Stimulated activated CD4-positive, alpha-beta T cell treated with anti-CD3 and anti-CD28 coated beads, Interleukin-4, amount 100 ng/mL, for 48 hours (primary cell): ENCODE results near the gene MYO5A.

Experiments
- DNase-seq, 2 donors: peaks; one replicate each; pipeline ENCODE4 v3.0.0-alpha.2; 2020; ENCODE audit warnings: low read depth in 2 of 2

MYO5A gene

DNA sequence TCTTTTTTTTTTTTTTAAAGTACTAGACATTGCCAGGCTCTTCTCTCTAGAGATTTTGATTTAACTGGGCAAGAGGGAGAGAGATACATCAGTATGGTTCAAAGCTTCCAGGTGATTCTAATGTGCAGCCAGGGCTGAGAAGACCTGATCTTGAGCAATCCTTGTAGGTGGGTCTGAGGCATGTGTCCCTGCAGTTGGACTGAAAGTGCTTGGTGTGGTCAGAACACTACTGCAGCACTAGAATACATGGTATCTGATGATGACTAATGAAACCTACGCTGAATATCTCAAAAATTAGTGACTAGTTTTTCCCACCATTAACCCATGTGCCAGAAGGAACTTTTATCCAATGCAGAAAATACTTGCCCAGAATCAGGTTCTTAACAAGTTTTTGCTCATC lies 198.7 kb downstream of the MYO5A start:
- DNase-seq = no peak

DNA sequence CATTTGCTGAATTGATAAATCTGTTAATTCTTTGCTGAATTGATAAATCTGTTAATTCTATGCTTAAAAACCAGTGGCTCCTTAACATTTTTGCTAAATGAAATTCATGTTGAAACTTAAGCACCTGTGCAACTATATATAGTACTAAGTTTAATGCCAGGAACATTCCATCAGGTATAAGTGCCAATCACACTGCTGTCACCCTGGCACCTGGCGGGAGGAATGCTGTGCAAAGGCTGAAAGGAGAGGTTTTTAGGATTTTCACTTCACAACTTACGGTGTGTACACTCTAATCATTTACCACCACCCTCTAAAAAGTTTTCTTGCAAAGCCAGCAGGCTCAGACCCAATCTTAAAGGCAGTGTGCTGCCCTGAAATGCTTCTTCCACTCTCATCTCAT lies 199.5 kb downstream of the MYO5A start:
- DNase-seq = no peak

DNA sequence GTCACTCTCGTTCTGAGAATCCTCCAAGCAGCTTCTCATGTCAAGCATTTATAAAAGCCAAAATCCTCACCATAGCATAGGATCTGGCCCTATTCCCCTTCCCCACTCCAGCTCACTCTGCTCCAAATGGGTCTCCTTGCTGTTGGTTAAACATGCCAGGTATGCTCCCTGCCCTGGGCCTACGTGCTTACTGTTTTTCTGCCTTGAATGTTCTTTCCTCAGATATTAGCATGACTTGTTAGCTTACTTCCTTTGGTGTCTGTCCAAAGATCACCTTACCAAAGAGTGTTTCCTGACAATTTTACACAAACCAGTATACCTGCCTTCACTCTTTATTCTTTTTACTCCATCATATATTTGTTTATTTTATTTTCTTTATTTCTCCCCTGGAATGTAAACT lies 200.0 kb downstream of the MYO5A start:
- DNase-seq = no peak

DNA sequence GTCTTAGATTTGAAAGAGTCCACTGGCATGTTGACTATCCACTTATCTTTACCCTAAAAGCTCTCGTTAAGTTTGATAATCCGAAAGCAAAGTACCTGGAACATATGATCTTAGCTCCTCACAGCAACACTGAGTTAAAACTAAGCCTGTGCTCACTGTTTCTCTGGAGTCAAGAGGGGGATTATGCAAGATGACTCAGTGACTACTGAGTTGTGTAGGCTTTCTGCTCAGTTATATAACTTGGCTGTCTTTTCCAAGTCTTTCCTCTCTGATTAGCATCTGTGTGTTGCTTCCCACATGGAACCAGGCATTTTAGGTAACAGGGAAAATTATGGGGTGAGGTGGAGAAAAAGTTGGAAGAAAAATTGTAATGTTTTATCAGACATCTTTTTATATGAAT lies 201.9 kb downstream of the MYO5A start:
- DNase-seq = no peak

DNA sequence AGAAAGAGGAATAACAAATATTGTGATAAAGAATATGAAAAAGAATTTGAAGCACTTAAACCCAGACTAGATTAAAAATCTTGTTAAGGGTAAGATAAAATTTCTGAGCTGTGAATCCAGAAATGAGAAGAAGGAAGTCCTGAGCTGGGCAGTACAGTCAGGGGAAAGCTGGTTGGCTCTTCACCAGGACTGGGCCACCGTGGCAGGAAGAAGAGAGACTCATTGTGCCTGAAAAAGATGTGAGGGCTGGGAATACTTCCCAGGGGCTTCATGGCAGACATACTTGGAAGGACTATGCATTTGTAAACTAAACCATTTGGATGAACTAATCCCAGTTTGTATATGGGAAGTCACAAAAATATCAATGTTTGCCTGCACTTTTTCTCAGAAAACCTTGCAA lies 204.6 kb downstream of the MYO5A start:
- DNase-seq = no peak

DNA sequence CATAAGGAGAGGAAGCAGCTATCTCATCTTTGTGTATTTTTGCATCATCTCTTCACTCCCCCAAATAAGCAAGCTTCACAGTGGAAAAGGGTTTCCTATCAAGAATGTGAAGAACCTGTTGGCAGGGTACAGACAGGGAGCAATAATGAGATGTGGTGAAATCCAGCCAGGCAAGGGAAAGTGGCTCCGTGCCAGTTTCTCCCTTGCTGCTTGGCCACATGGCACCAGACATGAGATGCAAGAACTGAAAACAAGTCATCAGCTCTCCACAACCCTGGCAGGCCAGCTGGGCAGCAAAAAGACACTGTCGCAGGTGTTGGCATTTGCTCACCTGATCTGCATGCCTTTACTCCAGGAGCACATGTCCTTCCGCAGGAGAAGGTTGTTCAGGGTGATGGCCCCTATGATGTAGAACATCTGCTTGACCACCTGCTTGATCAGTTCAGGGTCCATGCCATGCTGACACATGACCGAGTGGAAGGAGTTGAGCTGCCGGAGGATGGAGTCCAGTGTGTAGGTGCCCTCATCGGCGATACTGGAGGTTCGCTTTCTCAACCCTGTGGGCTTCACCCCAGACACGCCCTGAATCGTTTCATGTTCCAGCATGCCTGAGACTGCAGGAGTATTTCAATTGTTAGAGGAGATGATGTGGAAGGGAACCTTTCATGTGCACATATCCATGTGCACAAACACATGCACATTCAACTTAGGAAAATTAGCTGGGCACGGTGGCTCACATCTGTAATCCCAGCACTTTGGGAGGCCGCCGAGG lies 209.8 kb downstream of the MYO5A start:
- no peak for DNase-seq

DNA sequence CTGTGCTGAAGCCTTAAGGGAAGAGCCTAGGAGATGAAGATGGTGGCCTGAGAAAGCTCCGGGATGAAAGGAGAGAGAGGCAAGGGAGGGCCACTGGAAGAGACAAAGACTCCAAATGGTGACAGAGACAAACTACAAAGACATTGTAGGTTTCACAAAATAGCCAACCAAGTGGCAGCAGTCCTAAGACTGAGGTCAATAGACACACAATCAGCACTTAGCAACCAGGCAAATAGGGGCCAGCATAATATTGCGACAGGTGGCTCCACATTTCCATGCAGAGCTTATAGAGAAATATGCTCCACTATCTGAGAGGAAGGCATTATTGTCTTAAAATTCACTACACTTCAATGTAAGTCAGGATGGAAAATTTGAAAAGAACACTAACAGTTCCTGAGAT lies 211.0 kb downstream of the MYO5A start:
- DNase-seq = no peak

DNA sequence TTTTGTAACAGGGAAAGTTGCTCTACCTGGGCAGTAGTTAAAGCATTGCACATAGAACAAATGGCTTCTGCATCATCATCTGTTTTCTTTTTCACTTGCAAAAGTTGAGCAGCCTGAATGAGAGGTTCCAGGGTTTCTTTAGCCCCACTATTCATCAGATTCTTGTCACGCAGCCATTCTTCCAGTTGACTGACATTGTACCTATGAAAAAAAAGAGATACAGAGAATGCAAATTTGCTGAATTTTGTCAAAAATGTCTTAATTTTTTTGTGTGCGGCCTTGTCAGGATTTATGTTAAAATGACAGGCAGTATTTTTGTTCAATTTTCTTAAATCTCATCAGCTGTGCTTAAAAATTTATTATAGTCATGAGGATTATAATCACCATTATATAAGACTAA lies 211.7 kb downstream of the MYO5A start:
- DNase-seq = no peak

DNA sequence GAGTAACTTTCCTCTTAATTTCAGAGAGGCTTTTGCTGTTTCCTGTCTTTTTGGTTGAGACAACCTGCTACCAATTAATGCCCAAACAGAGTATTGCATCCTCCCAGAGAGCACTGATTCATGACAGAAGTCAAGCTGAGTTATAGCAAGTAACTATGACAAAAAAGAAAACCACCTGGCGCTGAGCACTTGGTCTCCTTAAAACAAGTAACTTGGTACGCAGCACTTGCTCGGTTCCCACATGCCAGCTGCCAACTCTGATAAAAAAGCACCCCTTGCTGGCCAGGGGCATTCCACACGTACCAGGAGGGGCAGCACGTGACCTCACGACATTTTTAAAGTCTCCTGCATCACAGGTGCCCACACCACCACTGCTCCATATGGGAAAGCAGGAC lies 219.5 kb downstream of the MYO5A start:
- no peak for DNase-seq

DNA sequence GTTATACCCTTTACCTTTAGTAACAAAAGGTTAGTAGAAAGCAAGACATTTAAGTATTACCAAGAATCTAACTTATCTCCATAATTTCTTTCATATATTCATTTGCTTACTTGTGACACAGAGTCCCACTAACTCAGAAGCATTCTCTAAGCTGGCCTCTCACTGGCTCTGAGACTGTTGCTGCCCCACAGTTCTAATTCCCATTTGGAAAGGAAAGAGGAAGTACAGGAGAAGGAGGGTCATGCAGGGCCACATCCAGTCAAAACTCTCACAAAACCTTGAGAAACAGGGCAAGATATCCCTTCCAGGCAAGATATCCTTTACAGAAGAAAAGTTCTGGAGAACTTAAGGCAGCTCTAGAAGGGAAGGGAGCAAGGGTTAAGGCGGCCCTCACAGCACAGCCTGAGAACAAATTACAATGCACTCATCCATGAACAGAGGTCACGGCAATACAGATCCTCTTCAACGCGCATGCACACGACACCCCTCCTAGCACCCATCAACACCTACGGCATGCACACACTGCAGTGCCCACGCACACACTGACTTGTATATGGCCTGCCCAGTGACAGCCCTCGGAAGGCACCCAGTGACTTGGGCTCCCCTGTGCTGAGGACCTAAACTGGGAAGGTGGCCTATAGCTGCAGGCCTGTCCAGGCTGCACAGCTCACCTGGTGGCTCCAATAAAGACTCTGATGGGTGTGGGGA lies 220.1 kb downstream of the MYO5A start:
- DNase-seq = no peak

DNA sequence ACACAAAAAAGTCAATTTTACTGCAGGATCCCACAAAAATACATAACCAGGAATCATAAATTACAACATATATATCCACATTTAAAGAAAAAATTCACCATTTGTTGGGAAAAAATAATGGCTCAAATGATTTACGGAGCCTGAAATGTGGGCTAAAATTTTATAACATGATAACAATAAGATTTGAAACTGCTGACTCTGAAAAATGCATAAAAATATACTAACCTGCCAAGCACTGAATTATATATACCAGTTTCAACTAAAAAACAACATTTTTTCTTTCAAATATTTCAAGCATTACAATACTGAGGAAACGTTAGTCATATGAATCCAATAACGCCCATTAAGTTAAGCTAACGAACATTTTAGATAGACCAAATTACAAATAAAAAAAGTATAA lies 220.8 kb downstream of the MYO5A start:
- no peak for DNase-seq

DNA sequence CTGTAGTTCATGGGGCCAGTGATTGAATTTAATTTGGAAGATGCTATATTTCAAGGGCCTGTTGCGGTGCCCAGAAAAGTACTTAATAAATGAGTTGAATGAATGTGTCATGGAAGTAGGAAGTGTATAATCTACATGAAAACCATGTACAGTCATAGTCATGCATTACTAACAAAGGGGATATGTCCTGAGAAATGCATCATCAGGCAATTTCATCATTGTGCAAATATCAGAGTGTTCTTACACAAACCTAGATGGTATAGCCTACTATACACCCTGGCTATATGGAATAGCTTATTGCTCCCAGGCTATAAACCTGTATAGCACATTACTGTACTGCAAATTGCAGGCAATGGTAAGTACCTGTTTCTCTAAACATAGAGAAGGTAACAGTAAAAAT lies 222.4 kb downstream of the MYO5A start:
- no peak for DNase-seq

DNA sequence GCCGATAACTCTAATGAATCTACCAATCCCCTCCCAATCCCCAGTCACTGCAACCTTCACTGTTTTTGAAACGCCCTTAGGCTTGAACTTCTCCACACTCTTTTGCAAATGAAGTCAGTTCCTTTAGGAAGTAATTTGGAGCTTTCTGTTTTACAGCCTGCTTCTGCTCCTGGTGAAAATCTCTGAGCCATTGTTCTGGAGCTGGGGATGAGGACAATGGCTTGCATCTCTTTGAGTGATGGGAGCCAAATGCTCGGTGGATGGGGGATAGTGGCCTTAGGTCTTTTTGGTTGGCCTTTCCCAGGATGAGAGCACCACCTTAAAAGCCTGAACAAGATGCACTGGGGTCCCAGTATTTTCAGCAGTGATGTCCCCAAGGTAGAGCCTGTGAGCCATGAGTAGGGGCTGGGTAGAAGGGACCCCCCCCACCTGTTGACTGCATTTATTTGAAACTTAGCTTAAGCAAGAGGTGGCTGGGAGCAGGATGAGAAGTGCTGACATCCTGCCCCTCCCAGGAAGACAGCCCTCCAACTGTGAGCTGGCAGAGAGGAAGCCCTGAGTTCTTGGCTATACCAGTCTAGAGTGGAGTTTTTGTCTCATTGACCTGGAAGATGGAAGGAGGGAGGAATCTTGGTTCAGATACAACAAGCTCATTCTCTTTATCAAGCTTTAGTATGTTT lies 225.4 kb downstream of the MYO5A start:
- DNase-seq = no peak

DNA sequence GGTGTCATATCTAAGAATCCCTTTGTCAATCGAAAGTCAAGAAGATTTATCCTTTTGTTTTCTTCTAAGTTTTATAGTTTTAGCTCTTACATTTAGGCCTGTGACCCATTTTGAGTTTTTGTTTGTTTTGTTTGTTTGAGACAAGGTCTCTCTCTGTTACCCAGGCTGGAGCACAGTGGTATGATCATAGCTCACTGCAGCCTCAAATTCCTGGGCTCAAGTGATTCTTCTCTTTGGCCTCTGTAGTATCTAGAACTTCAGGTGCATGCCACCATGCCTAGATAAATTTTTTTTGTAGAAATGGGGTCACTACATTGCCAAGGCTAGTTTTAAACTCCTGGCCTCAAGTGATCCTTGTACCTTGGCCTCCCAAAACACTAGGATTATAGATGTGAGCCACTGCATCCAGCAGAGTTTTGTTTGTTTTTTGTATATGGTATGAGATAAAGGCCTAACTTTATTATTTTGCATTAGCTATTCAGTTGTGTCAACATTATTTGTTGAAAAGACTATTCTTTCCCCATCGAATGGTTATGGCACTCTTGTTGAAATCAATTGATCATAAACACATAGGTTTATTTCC lies 227.3 kb downstream of the MYO5A start:
- no peak for DNase-seq

DNA sequence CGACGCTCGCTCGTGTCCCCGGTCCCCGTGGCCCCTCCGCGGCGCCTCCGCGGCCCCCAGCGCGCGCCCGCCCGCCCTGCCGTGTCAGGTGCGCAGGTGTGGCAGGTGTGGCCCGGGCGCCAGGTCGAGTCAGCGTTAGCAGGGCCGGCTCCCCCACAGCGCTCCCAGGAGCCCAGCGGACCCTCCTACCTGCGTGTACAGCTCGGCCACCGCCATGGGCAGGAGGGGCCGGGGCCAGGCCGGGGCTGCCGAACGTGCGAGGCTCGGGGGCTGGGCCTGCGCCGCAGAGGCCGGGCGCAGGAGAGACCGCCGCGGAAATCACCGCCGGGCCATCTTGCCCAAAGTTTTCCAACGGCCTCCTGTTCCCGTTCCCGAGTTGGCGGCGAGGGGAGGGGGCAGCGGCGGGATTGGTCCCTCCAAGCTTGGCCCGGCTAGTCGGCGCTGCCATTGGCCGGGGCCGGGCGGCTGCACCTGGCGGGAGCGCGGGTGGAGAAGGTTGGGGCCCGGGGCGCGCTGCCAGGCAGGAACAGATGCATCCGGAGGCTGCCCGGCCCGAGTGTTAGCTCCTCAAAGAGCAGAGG lies 233.2 kb downstream of the MYO5A start, which contains the start of gene MYO5C:
Gene MYO5C (minus strand): TSS at position 384 of the 581 bp plus-strand sequence. CDS start 168 bp downstream, at position 216.
- no peak for DNase-seq

DNA sequence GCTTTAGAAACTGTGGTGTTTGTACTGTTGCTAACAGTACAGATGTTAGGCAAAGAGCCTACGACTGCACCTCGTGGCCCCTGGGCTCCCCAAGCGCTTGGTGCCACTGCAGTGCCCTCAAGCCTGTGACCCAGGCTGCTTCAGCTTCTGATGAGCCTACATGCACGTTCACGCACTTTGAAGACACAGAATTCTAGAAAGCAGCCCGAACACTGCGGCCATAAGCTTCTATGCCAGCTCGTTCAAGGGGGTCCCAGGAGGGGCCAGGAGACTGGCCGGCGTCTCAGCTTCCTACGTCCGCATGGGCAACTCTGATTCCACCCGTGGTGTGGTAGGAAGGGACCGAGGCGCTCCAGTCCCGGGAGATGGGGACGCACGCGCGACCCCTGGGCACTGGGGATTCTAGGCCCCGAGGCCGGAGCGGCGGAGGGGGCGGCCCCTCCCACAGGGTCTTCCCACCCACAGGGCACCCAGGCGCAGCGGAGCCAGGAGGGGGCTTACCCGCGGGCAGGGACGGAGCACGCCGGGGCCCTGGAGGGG lies 233.7 kb downstream of the MYO5A start:
- no peak for DNase-seq

DNA sequence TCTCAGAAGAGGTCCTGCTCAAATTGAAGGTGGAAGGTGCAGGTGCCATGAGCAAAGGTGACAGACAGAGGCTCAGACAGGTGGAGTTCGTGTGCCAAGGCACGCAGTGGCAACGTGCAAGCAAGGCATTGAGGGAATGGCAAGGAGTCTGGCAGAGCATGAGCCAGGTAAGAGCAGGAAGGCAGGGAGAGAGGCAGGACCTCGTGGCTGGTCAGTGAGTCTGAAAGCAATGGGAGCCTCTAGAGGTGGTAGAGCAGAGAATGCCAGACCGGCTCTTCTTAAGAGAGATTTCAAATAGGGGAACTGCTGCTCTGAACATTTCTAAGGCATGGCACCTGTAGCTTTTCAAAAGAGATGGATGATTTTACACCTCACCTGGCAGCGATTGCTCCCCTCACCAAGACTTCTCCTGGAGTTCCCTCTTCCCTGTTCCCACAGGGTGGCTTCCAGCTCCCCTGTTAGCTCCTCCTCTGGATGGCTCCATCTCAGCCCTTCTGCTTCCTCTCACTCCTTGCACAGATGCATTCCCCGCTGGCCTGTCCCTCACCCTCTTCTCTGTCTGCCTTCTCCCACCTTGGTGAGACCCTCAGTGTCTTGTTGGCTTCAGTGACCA lies 235.8 kb downstream of the MYO5A start:
- no peak for DNase-seq

DNA sequence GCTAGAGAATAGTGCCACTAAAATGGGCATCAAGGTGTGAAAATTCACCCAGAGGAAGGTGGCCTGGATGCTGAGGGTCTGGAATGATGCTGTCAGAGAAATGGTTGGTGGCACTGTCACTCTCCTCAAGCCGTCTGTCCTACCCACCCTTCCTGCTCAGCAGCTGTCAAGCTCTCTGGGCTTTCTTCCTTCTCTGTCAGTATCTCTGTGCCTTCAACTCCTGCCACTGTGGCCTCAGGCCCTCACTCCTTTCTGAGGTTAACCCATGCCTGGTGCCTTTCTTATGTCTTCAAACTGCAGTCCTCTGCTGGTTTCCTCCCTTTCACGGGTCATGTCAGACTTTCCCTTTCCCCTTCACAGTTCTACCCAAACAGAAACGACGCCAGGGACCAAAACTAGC lies 237.5 kb downstream of the MYO5A start:
- DNase-seq = no peak

DNA sequence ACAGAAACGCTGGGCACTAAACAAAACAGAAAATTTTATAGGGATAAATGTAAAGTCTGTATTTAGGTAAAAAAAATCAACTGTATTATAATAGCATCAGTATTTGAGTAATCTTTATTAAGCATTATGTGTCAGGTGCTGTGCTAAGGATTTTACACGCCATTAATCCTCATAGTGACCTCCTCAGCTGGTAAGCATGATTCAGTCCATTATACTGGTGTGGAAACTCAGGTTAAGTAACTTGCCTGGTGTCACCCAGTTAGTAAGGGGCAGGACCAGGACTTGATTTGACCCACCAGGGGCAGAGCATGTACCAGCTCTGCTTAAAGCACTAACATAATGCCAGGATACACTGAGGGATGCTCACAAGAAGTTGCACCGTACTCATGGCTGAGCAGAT lies 237.9 kb downstream of the MYO5A start:
- no peak for DNase-seq

DNA sequence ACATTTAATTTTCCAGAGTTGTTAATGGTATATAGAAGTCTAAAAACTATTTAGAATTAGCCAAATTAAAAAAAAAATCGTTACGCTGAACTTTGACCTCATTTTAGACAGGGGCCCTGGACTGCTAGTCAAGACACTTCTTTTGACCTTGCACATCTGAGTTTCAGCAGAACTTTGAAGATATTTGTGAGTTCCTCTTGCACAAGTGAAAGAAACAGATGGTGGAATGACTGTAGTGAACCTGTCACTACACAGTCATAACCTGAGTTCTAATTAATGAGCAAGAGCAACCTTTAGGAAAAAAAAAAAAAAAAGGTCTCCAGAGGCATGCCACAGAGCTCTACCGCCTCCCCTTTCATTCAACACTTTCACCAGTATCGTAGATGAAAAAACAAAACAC lies 238.4 kb downstream of the MYO5A start:
- DNase-seq = no peak

DNA sequence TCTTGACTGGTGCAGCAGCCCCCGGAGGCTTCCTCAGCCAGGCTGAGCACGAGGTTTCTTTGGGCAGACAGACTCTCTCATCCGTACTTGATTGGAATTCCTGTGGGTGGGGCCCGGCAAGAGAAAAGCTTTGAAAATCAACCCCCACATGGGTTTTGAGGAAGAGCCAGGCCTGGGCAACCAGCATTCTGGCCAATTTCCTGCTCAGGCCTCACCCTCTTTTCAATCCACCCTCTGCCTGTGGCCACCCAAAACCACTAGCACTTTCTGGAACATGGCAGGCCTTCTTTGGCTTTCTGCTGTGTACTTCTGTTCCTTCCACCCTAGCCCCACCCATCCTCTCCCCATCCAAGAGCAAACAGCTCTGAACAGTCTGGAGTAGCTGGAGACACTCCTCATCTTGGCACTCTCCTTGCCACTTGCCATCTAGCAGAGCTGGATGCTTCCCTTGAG lies 239.0 kb downstream of the MYO5A start:
- no peak for DNase-seq
